ENCODE data around the gene PIAS2. TPM values are rescaled to one million over a fixed set of nuclear protein-coding genes. Genes with fewer than 3 reads are reported as not detected.

PIAS2 gene
- total RNA-seq, 1 donor = 38.5 TPM

DNA sequence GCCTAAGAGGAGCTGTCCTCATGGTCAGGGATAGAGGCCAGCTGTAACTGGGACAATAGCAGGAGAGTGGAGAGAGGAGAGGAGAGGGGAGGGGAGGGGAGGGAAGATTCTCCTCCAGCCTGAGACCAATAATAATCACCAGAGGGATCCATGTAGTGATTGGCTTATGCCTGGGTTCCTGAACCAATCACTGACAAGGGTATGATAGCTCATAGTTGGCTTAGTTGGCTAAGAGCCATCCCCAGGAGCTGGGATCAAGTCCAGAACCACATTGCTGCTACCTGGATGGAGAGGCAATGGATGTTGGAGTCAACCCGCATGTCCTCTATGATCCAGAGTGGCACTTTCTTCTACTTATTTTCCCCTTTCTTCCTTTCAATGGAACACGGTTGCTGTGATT lies 152.7 kb downstream of the PIAS2 start:
- TF ChIP-seq, protein P1, sequence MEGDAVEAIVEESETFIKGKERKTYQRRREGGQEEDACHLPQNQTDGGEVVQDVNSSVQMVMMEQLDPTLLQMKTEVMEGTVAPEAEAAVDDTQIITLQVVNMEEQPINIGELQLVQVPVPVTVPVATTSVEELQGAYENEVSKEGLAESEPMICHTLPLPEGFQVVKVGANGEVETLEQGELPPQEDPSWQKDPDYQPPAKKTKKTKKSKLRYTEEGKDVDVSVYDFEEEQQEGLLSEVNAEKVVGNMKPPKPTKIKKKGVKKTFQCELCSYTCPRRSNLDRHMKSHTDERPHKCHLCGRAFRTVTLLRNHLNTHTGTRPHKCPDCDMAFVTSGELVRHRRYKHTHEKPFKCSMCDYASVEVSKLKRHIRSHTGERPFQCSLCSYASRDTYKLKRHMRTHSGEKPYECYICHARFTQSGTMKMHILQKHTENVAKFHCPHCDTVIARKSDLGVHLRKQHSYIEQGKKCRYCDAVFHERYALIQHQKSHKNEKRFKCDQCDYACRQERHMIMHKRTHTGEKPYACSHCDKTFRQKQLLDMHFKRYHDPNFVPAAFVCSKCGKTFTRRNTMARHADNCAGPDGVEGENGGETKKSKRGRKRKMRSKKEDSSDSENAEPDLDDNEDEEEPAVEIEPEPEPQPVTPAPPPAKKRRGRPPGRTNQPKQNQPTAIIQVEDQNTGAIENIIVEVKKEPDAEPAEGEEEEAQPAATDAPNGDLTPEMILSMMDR (IDR thresholded peaks at IDR 0.05; ENCODE audit: insufficient read depth, low read length) = no peak
- no peak for DNase-seq (ENCODE audit: low read depth)

DNA sequence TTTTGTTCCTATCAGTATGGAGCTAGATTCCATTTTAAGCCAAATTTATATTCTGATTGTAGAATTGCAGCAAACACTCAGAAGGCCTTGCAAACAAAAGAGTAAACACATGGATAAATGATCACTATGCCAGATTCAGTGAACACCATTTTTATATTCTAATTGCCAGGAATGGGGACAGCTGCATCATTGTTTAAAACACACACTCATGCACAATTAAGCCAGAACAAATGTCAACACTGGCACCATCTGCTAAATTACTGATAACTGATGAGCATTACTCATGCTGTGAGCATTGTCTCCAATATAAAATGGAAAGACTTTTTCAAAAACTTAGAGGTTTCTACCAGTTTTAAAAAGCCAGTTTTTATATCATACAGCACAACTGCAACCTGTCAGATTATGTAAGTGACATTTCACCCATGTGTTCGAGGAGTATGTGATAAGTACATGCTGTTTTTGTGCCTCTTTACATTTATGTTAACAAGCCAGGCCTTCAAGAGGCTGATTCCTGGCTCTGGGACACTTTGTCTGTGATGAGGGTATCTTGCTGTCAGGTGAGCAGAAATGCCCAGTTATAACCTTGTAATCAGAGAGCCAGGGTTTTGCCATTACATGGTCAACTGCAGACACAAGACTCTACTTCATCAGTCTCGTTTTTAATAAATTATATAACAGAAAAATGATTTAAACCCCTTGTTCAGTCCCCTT lies 156.1 kb downstream of the PIAS2 start:
- no peak for DNase-seq (ENCODE audit: low read depth)
- H3K4me3 ChIP-seq (ENCODE audit: low read depth, low read length) = no peak overlapping the region
- TF ChIP-seq, protein P1 (IDR thresholded peaks at IDR 0.05; ENCODE audit: insufficient read depth, low read length) = no peak

More for the DNA sequence above, 152.7 kb downstream of the PIAS2 start:
- H3K4me3 ChIP-seq (ENCODE audit: low read depth, low read length) = no peak overlapping the region

DNA sequence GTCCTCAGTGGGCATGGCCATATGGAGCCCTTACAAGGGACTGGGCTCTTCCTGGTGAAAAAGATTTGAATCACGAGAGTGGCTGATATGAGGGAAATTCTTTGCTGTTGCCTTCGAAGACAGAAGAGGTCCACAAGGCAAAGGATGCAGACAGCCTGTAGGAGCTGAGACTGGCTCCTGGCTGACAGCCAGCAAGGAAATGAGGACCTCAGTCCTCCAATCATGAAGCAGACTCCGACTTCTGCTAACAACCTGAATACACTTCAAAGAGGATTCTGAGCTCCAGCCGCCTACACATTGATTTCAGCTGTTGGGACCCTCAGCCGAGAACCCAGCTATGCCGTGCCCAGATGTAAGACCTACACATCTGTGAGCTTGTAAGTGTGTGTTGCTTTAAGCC lies 157.4 kb downstream of the PIAS2 start:
- no peak overlapping the region for H3K4me3 ChIP-seq (ENCODE audit: low read depth, low read length)
- DNase-seq (ENCODE audit: low read depth) = no peak
- TF ChIP-seq, protein P1 (IDR thresholded peaks at IDR 0.05; ENCODE audit: insufficient read depth, low read length) = no peak

DNA sequence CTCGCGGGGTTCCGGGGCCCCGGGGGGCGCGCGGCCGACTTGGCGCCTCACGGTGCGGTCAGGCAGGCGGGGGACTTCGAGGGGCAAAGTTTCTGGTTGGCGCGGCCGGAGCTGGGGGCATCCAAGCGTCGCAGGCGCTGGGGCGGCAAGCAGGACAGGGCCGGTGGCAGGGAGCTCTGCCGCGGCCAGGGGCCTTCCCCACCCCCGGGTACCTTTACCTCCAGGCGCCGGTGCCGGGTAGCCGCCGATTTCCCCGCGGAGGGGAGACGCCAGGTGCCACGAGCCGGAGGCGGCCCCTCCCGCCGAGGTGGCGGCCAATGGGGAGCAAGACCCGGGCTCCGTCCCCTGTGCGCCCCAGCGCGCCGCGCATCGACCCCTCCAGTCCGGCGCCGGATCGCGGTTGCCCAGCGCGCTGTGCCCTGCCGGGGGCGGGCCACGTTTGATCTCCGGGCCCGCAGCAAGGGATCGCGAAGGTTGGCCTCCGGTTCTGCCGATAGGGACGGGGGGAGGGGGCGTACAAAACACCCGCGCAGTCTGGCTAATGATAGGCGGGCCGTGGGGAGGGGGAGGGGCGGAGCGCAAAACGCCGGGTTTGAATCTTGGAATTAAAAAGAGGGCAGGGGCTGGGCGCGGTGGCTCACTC lies 160.6 kb downstream of the PIAS2 start, which contains the start of gene ST8SIA5:
Gene ST8SIA5 (minus strand): TSS at position 495 of the 643 bp plus-strand sequence. CDS start 545 bp downstream, outside the sequence.
- TF ChIP-seq, protein P1 (IDR thresholded peaks at IDR 0.05; ENCODE audit: insufficient read depth, low read length) = no peak
- H3K4me3 ChIP-seq (ENCODE audit: low read depth, low read length) = peak within 1 kb of the TSS; percentile 41
- no peak for DNase-seq (ENCODE audit: low read depth)

DNA sequence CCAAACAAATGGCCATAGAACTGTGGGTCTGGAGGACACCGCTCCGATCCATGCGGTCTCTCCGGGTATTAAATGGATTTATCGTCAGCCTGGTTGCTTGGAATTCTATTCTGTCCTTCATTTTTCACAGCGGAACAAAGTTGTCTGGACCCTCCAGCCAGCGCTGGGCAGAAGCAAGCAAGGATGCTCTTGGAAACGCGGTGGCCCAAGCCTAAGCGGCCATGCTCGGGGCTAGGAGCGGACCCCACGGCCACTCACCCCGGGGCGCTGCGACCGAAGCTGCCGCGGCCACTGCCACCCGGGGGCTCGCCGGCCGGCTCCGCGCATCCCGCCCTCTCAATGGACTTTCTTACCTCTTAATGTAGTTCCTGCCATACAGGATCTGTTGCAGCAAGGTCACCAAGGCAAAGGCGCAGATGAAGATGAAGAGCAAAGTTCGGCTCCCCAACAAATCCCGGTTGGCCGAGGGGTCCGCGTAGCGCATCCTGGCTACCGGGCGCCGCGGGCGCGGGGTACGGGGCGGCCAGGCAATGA lies 161.2 kb downstream of the PIAS2 start:
- TF ChIP-seq, protein P1 (IDR thresholded peaks at IDR 0.05; ENCODE audit: insufficient read depth, low read length) = no peak
- DNase-seq (ENCODE audit: low read depth) = no peak
- no peak overlapping the region for H3K4me3 ChIP-seq (ENCODE audit: low read depth, low read length)

DNA sequence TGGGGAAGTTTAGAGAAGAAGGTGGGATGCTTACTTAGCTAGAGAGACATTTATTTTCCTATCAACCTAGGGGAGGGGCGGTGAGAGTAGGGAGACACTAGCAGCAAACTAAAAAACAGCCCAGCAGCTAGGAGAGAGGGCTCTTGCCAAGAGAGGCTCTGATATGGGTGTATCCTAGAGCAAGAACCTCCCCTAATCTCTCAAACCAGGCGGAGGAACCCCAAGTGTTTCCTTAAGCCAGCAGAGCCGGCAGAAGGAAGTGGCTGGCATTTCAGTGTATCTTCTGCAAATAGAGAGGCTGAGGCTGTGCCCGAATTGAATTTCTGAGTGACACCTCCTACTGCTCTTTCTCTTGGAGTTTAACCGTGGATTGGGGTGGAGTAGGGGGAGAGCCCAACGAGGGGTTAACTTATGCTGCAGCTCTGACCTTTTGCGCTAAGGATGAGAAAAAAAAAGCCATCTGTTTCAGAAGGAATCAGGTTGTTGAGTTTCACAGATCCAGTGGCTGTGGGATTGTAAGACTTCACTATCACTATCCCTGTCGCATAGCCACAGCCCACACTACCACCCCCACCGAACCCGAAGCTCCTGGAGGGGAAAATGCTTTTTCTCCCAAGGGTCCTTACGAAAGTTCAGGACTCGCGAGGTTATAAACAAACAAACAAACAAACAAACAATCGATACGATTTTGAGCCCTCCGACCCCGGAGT lies 161.8 kb downstream of the PIAS2 start:
- DNase-seq (ENCODE audit: low read depth) = no peak
- no peak overlapping the region for H3K4me3 ChIP-seq (ENCODE audit: low read depth, low read length)
- TF ChIP-seq, protein P1 (IDR thresholded peaks at IDR 0.05; ENCODE audit: insufficient read depth, low read length) = no peak
